Nucleus accumbens (tissue), 56 donors: ENCODE data around the gene PRKCG.
"Not testable (repeated sequence)": the region's sequence is repeated elsewhere in the genome, so short reads cannot be mapped to it uniquely, and the experiment has no call there.

Experiments used
- DNase-seq, 56 donors: peaks; one replicate each; lab custom pipeline; 2025; lab: John Stamatoyannopoulos, UW

PRKCG gene

DNA sequence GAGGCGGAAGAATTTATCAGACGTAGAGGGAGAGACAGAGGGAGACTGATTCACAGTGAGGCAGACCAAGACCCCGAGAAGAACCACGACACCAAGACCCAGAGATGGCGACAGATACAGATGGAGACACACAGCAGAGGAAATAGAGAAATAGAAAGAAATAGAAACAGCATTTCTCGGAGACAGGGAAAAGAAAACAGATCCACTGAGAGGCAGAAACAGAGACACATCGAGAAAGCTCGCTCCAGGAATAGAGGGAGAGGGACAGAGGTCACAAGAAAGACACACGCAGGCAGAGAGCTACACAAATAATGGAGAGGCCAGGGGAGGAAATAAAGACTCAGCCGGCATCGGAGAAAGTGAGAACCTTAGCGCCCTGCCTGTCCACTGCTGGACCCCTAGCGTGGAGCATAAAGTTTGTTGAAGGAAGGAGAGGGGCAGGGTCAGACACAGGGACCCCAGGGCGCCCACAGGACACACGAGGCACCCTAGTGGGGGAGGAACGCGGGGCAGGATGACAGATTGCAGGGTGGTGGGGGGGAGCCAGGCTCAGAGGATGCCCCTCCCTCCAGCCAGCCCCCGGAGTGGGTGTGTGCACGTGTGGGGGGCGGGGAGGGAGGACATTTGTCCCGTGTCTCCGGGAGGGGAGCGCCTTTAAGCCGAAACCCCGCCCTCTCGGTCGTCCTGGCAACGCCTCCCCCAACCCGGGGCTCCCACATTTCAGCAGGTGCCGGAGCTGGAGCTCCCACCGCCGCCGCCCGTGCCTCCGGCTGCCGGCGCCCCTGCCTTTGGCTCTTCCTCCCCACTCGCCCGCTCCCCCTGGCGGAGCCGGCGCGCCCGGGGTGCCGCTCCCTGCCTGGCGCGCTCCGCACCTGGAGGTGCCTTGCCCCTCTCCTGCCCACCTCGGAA lies at the start of gene PRKCG:
Gene PRKCG, plus strand, starts transcription at position 716 of the 909 bp plus-strand sequence. CDS start 298 bp downstream, outside the sequence.
- DNase-seq = peak in 40 of 56 donors; percentile 8 to 85 (median 50)

- DNase-seq = not testable (repeated sequence)
Observed at GRCh38 chr19:53832861-53833260, 49.1 kb upstream of the PRKCG start.

DNA sequence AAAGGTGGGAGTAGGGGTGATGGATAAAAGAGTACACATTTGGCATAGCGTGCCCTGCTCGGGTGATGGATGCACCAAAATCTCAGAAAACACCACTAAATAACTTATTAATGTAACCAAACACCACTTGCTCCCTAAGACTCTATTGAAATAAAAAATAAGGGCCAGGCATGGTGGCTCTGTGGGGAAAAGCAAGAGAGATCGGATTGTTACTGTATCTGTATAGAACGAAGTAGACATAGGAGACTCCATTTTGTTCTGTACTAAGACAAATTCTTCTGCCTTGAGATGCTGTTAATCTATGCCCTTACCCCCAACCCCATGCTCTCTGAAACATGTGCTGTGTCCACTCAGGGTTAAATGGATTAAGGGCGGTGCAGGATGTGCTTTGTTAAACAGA lies 43.6 kb upstream of the PRKCG start:
- not testable (repeated sequence) for DNase-seq

GRCh38 chr19:53840241-53840640 lies 41.8 kb upstream of the PRKCG start:
- not testable (repeated sequence) for DNase-seq

DNA sequence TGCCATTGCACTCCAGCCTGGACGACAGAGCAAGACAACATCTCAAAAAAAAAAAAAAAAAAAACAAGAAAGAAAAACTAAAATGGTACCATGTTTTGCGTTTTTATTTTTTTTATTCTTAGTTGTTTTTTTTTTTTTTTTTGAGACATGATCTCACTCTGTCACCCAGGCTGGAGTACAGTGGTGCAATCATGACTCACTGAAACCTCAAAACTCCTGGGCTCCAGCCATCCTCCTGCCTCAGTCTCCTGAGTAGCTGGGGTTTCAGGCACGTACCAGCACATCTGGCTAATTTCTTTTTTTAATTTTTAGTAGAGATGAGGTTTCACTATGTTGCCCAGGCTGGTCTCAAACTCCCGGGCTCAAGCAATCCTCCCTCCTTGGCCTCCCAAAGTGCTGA lies 41.1 kb upstream of the PRKCG start:
- not testable (repeated sequence) for DNase-seq

- no peak for DNase-seq
Observed at GRCh38 chr19:53844849-53845246, 37.1 kb upstream of the PRKCG start.

GRCh38 chr19:53847555-53847954 lies 34.4 kb upstream of the PRKCG start:
- peak in 3 of 56 donors; percentile 5 to 19 (median 10) for DNase-seq

- DNase-seq = no peak
Observed at GRCh38 chr19:53849237-53849676, 32.7 kb upstream of the PRKCG start.

GRCh38 chr19:53853707-53854106 lies 28.3 kb upstream of the PRKCG start:
- no peak for DNase-seq

DNA sequence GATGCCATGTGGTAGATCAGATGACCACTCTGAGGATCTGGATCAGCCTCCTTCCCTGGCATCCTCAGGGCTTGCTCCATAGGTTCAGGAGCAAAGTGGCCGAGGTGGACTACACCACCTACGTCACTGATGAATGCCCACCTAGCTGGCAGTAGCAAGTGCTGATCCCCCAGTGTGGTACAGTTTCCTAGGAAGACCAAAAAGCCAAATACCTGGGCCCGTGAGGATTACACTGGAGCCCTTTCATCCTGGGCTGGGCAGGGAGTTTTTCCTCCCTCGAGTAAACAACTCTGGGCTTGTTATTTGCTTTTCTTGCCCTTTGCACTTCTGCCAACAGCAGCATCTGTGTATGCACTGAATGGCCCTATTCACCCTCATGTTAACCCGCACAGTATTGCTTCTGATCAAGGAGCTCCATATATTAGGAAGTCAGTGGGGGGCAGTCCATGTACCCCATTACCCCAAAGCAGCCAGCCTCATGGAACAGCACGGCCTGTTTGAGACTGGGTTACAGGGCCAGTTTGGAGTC lies 17.6 kb upstream of the PRKCG start:
- DNase-seq = peak in 48 of 56 donors; percentile 9 to 81 (median 48)

GRCh38 chr19:53865523-53865917 lies 16.5 kb upstream of the PRKCG start:
- peak in 6 of 56 donors; percentile 24 to 57 (median 42) for DNase-seq

DNA sequence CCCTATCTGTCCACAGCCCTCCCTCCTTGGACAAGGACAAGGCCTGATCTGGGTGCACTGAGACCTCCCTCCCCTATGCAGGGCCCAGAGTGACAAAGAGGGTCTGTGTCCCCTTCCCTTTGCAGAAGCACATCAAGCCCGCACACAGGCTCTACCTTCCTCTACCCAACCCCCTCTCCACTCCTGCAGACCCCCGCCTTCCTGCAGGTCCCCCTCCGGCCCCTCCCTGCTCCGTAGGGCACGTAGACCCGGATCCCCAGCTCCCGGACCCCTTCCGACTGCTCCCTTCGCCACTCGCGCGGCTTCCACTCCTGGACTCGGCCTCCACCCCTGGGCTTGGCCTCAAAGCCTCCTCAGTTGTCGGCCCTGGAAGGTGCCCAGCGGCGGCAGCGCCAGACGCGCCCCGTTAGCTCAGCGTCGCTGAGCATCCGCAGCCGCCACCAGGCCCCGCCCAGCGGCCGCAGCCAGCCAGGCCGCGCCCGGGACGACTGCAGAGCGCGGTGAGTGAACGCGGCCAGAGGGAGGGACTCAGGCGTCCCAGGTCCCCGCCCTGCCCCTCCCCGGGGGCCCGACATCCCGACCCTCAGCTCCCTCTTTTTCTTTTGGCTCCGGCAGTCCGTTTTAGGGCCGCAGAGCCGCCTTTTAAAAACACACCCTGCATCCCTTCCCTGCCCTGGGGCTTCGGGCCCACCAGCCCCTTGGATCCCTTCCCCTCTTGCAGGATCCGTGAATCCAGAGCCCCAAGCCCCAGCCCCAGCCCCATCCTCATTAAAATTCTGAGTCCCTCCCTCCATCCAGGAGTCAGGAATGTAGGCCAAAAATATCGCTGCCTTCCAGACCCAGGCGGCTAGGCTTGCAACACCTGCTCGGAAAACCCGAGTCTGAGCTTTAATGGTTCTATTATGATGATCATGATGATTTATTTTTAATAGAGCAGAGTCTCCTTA lies 15.8 kb upstream of the PRKCG start:
- peak in 51 of 56 donors; percentile 16 to 88 (median 68) for DNase-seq

- DNase-seq = peak in 13 of 56 donors; percentile 15 to 65 (median 46)
Observed at GRCh38 chr19:53866865-53867224, 15.2 kb upstream of the PRKCG start.

GRCh38 chr19:53867225-53868090 lies 14.5 kb upstream of the PRKCG start, which contains the start of gene MYADM:
Gene MYADM, plus strand, starts transcription at chr19:53867883. Its CDS starts 5,647 bp downstream, at chr19:53873530.
- peak; percentile 70 to 99 (median 96) for DNase-seq

- DNase-seq = peak in 18 of 56 donors; percentile 5 to 62 (median 48)
Observed at GRCh38 chr19:53868091-53868891, 13.7 kb upstream of the PRKCG start.

DNA sequence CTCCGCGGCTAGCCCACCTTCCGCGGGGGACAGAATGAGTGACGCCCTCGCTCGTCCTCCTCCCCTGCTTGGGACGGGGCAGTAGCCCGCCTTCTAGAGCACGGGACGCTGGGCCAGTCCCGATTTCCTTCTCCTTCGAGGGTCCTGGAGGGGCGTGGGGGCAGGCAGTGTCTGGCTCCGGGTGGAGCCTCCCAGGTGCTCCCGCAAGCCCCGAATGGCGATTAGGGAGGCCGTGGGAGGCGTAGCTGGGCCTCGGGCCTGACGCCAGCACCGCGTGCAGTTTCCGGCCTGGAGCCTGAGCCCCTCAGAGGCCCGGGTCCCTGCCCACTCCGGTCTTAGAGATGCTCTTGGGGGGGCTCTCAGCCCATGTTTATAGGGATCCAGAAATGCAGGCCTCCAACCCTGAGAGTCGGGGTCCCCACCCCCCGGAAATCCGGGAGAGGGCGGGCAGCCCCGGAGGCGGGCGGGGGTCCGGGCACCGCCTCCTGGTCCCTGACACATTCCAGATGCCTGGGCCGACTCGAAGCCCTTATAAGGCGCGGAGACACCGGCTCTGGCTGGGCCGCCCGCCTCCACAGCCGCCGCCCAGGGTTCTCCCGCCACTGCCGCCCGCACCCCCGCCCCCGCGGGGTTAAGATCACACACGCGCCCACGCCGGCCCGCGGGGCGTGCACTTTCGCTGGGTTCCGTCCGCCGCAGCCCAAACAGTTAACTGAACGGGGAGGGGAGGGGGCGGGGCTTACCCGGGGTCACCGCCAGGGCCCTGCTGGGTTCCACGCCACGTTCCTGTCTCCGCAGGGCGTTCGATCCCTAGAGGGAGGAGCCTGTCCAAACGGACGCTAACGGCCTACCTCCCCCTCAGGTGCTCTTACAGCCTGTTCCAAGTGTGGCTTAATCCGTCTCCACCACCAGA lies 12.8 kb upstream of the PRKCG start:
- DNase-seq = peak in 47 of 56 donors; percentile 16 to 84 (median 50)

DNA sequence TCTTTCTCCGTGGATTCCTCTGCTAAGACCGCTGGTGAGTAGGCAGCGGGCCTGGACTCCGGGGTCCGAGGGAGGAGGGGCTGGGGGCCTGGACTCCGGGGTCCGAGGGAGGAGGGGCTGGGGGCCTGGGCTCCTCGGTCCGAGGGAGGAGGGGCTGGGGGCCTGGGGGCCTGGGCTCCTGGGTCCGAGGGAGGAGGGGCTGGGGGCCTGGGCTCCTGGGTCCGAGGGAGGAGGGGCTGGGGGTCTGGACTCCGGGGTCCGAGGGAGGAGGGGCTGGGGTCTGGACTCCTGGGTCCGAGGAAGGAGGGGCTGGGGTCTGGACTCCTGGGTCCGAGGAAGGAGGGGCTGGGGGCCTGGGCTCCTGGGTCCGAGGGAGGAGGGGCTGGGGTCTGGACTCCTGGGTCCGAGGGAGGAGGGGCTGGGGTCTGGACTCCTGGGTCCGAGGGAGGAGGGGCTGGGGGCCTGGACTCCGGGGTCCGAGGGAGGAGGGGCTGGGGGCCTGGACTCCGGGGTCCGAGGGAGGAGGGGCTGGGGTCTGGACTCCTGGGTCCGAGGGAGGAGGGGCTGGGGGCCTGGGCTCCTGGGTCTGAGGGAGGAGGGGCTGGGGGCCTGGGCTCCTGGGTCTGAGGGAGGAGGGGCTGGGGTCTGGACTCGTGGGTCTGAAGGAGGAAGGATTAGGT lies 12.1 kb upstream of the PRKCG start:
- not testable (repeated sequence) for DNase-seq
